ENCODE measurements around the gene BAIAP2.

Gene BAIAP2

DNA sequence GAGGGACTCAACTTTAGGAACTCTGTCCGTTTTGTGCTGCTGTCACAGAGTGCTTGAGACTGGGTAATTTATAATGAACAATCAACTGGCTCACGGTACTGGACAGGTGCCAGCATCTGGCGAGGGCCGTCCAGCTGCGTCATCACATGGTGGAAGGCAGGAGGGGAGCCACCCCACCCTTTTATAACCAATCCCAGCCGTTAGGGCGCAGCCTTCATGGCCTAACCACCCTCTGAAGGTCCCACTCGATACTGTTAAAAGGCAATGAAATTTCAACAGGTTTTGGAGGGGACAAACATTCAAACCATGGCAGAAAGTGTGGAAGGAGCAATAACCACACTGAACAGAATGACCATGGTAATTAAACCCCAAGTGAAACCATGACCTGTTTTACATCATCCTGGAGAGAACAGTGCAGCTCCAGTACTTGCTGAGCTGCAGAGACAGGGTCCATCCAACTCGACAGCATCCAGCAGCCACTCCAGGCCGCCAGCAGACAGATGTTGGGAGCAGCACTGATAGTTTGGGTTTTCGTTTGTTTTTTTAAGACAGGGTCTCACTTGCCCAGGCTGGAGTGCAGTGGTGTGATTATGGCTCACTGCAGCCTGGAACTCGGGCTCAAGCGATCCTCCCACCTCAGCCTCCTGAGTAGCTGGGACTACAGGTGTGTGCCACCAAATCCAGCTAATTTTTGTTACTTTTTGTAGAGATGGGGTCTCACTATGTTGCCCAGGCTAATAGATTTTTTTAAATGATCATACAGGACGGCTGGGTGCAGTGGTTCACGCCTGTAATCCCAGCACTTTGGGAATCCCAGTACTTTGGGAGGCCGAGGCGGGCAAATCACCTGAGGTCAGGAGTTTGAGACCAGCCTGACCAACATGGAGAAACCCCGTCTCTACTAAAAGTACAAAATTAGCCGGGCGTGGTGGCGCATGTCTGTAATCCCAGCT is 32.3 kb upstream of the BAIAP2 start:
- ATAC-seq: peak; percentile 48
- TF ChIP-seq ISL1 (CRISPR knock-in tag; IDR thresholded peaks at IDR 0.05) (no peak), ZNF70 (CRISPR knock-in tag; IDR thresholded peaks at IDR 0.05) (peak; percentile 63; the same call in 1 of the 2 replicates), SNAI2 (CRISPR knock-in tag; IDR thresholded peaks at IDR 0.05) (no peak)
- TF ChIP-seq, protein P1, sequence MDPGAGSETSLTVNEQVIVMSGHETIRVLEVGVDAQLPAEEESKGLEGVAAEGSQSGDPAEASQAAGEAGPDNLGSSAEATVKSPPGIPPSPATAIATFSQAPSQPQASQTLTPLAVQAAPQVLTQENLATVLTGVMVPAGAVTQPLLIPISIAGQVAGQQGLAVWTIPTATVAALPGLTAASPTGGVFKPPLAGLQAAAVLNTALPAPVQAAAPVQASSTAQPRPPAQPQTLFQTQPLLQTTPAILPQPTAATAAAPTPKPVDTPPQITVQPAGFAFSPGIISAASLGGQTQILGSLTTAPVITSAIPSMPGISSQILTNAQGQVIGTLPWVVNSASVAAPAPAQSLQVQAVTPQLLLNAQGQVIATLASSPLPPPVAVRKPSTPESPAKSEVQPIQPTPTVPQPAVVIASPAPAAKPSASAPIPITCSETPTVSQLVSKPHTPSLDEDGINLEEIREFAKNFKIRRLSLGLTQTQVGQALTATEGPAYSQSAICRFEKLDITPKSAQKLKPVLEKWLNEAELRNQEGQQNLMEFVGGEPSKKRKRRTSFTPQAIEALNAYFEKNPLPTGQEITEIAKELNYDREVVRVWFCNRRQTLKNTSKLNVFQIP (CRISPR knock-in tag; IDR thresholded peaks at IDR 0.05; ENCODE audit: borderline replicate concordance, low read depth): no peak
- TF ChIP-seq, protein P2, sequence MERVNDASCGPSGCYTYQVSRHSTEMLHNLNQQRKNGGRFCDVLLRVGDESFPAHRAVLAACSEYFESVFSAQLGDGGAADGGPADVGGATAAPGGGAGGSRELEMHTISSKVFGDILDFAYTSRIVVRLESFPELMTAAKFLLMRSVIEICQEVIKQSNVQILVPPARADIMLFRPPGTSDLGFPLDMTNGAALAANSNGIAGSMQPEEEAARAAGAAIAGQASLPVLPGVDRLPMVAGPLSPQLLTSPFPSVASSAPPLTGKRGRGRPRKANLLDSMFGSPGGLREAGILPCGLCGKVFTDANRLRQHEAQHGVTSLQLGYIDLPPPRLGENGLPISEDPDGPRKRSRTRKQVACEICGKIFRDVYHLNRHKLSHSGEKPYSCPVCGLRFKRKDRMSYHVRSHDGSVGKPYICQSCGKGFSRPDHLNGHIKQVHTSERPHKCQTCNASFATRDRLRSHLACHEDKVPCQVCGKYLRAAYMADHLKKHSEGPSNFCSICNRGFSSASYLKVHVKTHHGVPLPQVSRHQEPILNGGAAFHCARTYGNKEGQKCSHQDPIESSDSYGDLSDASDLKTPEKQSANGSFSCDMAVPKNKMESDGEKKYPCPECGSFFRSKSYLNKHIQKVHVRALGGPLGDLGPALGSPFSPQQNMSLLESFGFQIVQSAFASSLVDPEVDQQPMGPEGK (CRISPR knock-in tag; IDR thresholded peaks at IDR 0.05; ENCODE audit: borderline replicate concordance): no peak

DNA sequence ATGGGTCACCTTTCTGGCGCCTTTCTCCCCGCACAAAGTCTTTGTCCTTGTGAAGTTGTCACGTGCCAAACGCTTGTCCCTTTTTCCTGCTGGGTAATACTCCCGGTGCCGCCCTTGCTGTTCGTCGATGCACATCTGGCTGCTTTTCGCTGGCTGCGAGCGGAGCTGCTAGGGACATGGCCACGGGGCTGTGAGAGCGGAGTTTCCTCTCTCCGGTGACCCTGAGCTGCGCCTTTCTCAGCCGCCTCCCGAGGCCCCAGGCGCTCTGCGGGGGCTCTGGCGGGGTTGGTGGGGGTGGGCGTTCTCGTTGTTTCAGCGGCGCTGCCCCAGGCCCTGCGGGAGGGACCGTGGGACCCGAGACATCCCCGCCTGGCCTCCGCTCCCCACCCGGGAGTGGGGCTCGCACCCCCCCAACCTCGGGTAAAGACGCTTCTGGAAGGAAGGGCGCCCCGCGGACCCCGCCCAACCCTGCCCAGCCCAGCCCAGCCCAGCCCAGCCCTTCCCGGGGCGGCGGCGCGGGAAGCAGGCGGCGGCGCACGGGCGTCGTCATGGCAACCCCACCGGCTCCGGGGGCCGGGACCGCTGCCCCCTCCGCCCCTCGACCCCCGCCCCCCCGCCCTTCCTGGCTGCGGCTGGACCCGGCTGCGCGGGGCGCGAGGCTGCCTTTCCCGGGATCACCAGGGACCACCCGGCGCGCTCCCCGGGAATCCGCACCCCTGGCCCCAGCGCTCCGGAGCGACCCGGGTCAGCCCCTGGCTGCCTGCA is 31.1 kb upstream of the BAIAP2 start:
- ATAC-seq: peak; percentile 5
- TF ChIP-seq ZC3H10 (CRISPR knock-in tag; IDR thresholded peaks at IDR 0.05) (no peak), ZFP3 (CRISPR knock-in tag; IDR thresholded peaks at IDR 0.05) (no peak), ESRRG (CRISPR knock-in tag; IDR thresholded peaks at IDR 0.05) (no peak), SNAI2 (CRISPR knock-in tag; IDR thresholded peaks at IDR 0.05) (no peak), RARB (CRISPR knock-in tag; IDR thresholded peaks at IDR 0.05) (no peak), TCF4 (CRISPR knock-in tag; IDR thresholded peaks at IDR 0.05; ENCODE audit: borderline replicate concordance) (no peak), CSDC2 (CRISPR knock-in tag; IDR thresholded peaks at IDR 0.05) (no peak)
- TF ChIP-seq, protein P2 (CRISPR knock-in tag; IDR thresholded peaks at IDR 0.05; ENCODE audit: borderline replicate concordance): no peak
- TF ChIP-seq, protein P3, sequence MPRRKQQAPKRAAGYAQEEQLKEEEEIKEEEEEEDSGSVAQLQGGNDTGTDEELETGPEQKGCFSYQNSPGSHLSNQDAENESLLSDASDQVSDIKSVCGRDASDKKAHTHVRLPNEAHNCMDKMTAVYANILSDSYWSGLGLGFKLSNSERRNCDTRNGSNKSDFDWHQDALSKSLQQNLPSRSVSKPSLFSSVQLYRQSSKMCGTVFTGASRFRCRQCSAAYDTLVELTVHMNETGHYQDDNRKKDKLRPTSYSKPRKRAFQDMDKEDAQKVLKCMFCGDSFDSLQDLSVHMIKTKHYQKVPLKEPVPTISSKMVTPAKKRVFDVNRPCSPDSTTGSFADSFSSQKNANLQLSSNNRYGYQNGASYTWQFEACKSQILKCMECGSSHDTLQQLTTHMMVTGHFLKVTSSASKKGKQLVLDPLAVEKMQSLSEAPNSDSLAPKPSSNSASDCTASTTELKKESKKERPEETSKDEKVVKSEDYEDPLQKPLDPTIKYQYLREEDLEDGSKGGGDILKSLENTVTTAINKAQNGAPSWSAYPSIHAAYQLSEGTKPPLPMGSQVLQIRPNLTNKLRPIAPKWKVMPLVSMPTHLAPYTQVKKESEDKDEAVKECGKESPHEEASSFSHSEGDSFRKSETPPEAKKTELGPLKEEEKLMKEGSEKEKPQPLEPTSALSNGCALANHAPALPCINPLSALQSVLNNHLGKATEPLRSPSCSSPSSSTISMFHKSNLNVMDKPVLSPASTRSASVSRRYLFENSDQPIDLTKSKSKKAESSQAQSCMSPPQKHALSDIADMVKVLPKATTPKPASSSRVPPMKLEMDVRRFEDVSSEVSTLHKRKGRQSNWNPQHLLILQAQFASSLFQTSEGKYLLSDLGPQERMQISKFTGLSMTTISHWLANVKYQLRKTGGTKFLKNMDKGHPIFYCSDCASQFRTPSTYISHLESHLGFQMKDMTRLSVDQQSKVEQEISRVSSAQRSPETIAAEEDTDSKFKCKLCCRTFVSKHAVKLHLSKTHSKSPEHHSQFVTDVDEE (CRISPR knock-in tag; IDR thresholded peaks at IDR 0.05): no peak

DNA sequence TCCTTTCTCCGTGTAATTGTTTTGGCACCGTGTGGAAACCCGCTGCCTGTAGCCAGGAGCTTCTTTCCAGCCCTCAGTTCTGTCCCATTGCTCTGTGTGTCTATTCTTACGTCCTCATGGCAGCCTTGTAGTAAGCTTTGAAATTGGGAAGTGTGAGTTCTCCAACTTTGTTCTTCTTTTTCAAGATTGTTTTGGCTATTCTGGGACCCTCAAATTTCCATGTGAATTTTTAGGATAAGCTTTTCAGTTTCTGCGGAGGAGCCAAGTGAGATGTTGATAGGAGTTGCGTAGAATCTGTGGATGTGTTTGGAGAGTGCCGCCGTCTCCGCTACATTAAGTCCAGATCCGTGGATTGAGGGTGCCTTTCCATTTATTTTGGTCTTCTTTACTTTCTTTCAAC is 28.1 kb upstream of the BAIAP2 start:
- ATAC-seq: no peak
- TF ChIP-seq ZNF8 (CRISPR knock-in tag; IDR thresholded peaks at IDR 0.05): no peak
- no peak for TF ChIP-seq PPARA (CRISPR knock-in tag; IDR thresholded peaks at IDR 0.05; ENCODE audit: borderline replicate concordance)
- no peak for TF ChIP-seq SNAI2 (CRISPR knock-in tag; IDR thresholded peaks at IDR 0.05)
- TF ChIP-seq, protein P3 (CRISPR knock-in tag; IDR thresholded peaks at IDR 0.05): no peak
- no peak for TF ChIP-seq GLIS3 (CRISPR knock-in tag; IDR thresholded peaks at IDR 0.05)
- TF ChIP-seq ESRRG (CRISPR knock-in tag; IDR thresholded peaks at IDR 0.05): no peak
- TF ChIP-seq OSR1 (CRISPR knock-in tag; IDR thresholded peaks at IDR 0.05): no peak
- TF ChIP-seq ZNF70 (CRISPR knock-in tag; IDR thresholded peaks at IDR 0.05): no peak
- no peak for TF ChIP-seq ZFP3 (CRISPR knock-in tag; IDR thresholded peaks at IDR 0.05)
- TF ChIP-seq ISL1 (CRISPR knock-in tag; IDR thresholded peaks at IDR 0.05): no peak
- no peak for TF ChIP-seq ZNF565 (CRISPR knock-in tag; conservative IDR thresholded peaks at IDR 0.05; ENCODE audit: low read depth)
- no peak for TF ChIP-seq ARNTL (CRISPR knock-in tag; IDR thresholded peaks at IDR 0.05; ENCODE audit: borderline replicate concordance, low read depth)
- TF ChIP-seq ZFP30 (CRISPR knock-in tag; IDR thresholded peaks at IDR 0.05): no peak
- TF ChIP-seq, protein P4, sequence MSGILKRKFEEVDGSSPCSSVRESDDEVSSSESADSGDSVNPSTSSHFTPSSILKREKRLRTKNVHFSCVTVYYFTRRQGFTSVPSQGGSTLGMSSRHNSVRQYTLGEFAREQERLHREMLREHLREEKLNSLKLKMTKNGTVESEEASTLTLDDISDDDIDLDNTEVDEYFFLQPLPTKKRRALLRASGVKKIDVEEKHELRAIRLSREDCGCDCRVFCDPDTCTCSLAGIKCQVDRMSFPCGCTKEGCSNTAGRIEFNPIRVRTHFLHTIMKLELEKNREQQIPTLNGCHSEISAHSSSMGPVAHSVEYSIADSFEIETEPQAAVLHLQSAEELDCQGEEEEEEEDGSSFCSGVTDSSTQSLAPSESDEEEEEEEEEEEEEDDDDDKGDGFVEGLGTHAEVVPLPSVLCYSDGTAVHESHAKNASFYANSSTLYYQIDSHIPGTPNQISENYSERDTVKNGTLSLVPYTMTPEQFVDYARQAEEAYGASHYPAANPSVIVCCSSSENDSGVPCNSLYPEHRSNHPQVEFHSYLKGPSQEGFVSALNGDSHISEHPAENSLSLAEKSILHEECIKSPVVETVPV (CRISPR knock-in tag; IDR thresholded peaks at IDR 0.05): no peak
